Measurements from ENCODE around the gene BMP3.

The BMP3 gene

GRCh38 chr4:81021142-81021944, 9.2 kb upstream of the BMP3 start:
- no peaks in the 10 kb centered on the region for H3K9me3 ChIP-seq (ENCODE audit: severe bottlenecking)
- H3K27ac ChIP-seq (ENCODE audit: poor library complexity, severe bottlenecking), result no peak overlapping the region
- H3K27me3 ChIP-seq (ENCODE audit: insufficient read depth, poor library complexity, severe bottlenecking), result no peaks in the 10 kb centered on the region
- H3K4me3 ChIP-seq (ENCODE audit: severe bottlenecking), result no peak overlapping the region
- no peak for TF ChIP-seq CTCF (IDR thresholded peaks at IDR 0.05; ENCODE audit: poor library complexity, severe bottlenecking)
- H3K4me1 ChIP-seq (ENCODE audit: insufficient read depth, poor library complexity, severe bottlenecking), result no peaks in the 10 kb centered on the region
- no peaks in the 10 kb centered on the region for H3K36me3 ChIP-seq (ENCODE audit: low read depth)
- ATAC-seq (ENCODE audit: low read depth) (peak; percentile 52; the same call in 2 of the 3 replicates), DNase-seq (ENCODE audit: low spot score) (no peak)

- H3K4me1 ChIP-seq (ENCODE audit: insufficient read depth, poor library complexity, severe bottlenecking), result no peaks in the 10 kb centered on the region
- TF ChIP-seq CTCF (IDR thresholded peaks at IDR 0.05; ENCODE audit: poor library complexity, severe bottlenecking), result no peak
- H3K4me3 ChIP-seq (ENCODE audit: severe bottlenecking), result no peak overlapping the region
- no peak overlapping the region for H3K27ac ChIP-seq (ENCODE audit: poor library complexity, severe bottlenecking)
- no peak for ATAC-seq (ENCODE audit: low read depth)
- no peaks in the 10 kb centered on the region for H3K36me3 ChIP-seq (ENCODE audit: low read depth)
- DNase-seq (ENCODE audit: low spot score), result no peak
- no peaks in the 10 kb centered on the region for H3K9me3 ChIP-seq (ENCODE audit: severe bottlenecking)
- no peaks in the 10 kb centered on the region for H3K27me3 ChIP-seq (ENCODE audit: insufficient read depth, poor library complexity, severe bottlenecking)
Measured at GRCh38 chr4:81021981-81022380, 8.5 kb upstream of the BMP3 start.

GRCh38 chr4:81023484-81023883, 7.0 kb upstream of the BMP3 start:
- no peak for DNase-seq (ENCODE audit: low spot score)
- no peak overlapping the region for H3K27ac ChIP-seq (ENCODE audit: poor library complexity, severe bottlenecking)
- H3K36me3 ChIP-seq (ENCODE audit: low read depth), result no peaks in the 10 kb centered on the region
- H3K4me3 ChIP-seq (ENCODE audit: severe bottlenecking), result no peak overlapping the region
- no peak for ATAC-seq (ENCODE audit: low read depth)
- TF ChIP-seq CTCF (IDR thresholded peaks at IDR 0.05; ENCODE audit: poor library complexity, severe bottlenecking), result no peak
- no peaks in the 10 kb centered on the region for H3K9me3 ChIP-seq (ENCODE audit: severe bottlenecking)
- H3K4me1 ChIP-seq (ENCODE audit: insufficient read depth, poor library complexity, severe bottlenecking), result no peaks in the 10 kb centered on the region
- no peaks in the 10 kb centered on the region for H3K27me3 ChIP-seq (ENCODE audit: insufficient read depth, poor library complexity, severe bottlenecking)

GRCh38 chr4:81030981-81031791, 678 bp downstream of the BMP3 start:
- Histone ChIP-seq H3K36me3 (ENCODE audit: low read depth) (no peaks in the 10 kb centered on the region), H3K27ac (ENCODE audit: poor library complexity, severe bottlenecking) (no peak overlapping the region), H3K9me3 (ENCODE audit: severe bottlenecking) (no peaks in the 10 kb centered on the region), H3K27me3 (ENCODE audit: insufficient read depth, poor library complexity, severe bottlenecking) (peaks cover 57% of the 10 kb centered on the region), H3K4me3 (ENCODE audit: severe bottlenecking) (peak overlapping the region; percentile 12), H3K4me1 (ENCODE audit: insufficient read depth, poor library complexity, severe bottlenecking) (no peaks in the 10 kb centered on the region)
- ATAC-seq (ENCODE audit: low read depth) (peak; percentile 56), DNase-seq (ENCODE audit: low spot score) (peak; percentile 54)
- TF ChIP-seq CTCF (IDR thresholded peaks at IDR 0.05; ENCODE audit: poor library complexity, severe bottlenecking), result no peak

All from RWPE2 (cell line).